GM12891 (cell line): Measurements from ENCODE around the gene LIF.

Experiments
- PAX5 ChIP-seq: IDR thresholded peaks from 2 replicates; pipeline ENCODE4 v1.6.1; 2011; ENCODE audit warnings: low read length, moderate library complexity, mild to moderate bottlenecking; ENCODE audit not compliant: insufficient read depth, severe bottlenecking
- POLR2A ChIP-seq: IDR thresholded peaks from 2 replicates; pipeline ENCODE4 v1.6.1; 2011; ENCODE audit warnings: low read depth, low read length, control low read depth
- POLR2AphosphoS5 ChIP-seq: IDR thresholded peaks from 2 replicates; pipeline ENCODE4 v1.6.1; 2011; ENCODE audit warnings: low read depth, low read length, control low read depth
- POU2F2 ChIP-seq: IDR thresholded peaks from 2 replicates; pipeline ENCODE4 v1.6.1; 2011; ENCODE audit warnings: low read depth, mild to moderate bottlenecking, control low read depth, low read length, moderate library complexity
- SPI1 ChIP-seq: IDR thresholded peaks from 2 replicates; pipeline ENCODE4 v1.6.1; 2011; ENCODE audit warnings: low read depth, low read length, control low read depth
- TAF1 ChIP-seq: IDR thresholded peaks from 2 replicates; pipeline ENCODE4 v1.6.1; 2011; ENCODE audit warnings: low read depth, low read length, control low read depth

GRCh38 chr22:30204015-30204741, 42.4 kb downstream of the LIF start:
- TF ChIP-seq POLR2A (no peak), POLR2AphosphoS5 (no peak), TAF1 (no peak), SPI1 (no peak), PAX5 (no peak), POU2F2 (no peak)
